Measurements from ENCODE around the gene GRIN1. TPM values are rescaled to one million over a fixed set of nuclear protein-coding genes. Genes with fewer than 3 reads are reported as not detected.
A peak's percentile ranks its signal among the peaks of the same experiment; 100 is the strongest.

The GRIN1 gene
- total and polyA plus RNA-seq, 2 of the 8 experiments (the other 6 are each of a cell fraction or from before 2014, with no cell fraction given): 0.48 to 2.1 TPM

GRCh38 chr9:137114220-137114612 lies 24.7 kb upstream of the GRIN1 start:
- no peak overlapping the region for H2BK12ac ChIP-seq (ENCODE audit: low read depth, low read length)
- no peak overlapping the region for H4K5ac ChIP-seq (ENCODE audit: insufficient read length, low read depth, low read length)
- H3K56ac ChIP-seq (replicated peaks; ENCODE audit: insufficient read length, low read depth, low read length): no peak overlapping the region
- DNase-seq (ENCODE audit: low read depth in 1 of 2, low spot score in 2 of 2) (no peak), FAIRE-seq (no peak)
- no peak overlapping the region for H2BK20ac ChIP-seq (ENCODE audit: low read length)
- no peak overlapping the region for H4K91ac ChIP-seq (replicated peaks; ENCODE audit: insufficient read length, low read length)
- no peak overlapping the region for H3K18ac ChIP-seq (ENCODE audit: extremely low read depth, low read length)
- no peak overlapping the region for H3K23ac ChIP-seq (ENCODE audit: insufficient read length)
- H3K4me1 ChIP-seq (replicated peaks in 1 of 4; ENCODE audit: control insufficient read depth in 3 of 4, insufficient read depth in 4 of 4, low read length in 3 of 4): peaks cover 0 to 7% (median under 1%) of the 10 kb centered on the region in 4 experiments; a peak in 3 of 7 replicates
- peaks cover 15 to 36% (median 30%) of the 10 kb centered on the region in 4 experiments for H3K27me3 ChIP-seq (replicated peaks in 1 of 4; ENCODE audit: control insufficient read depth in 3 of 4, extremely low read depth in 1 of 4, insufficient read depth in 3 of 4, low read length in 3 of 4)
- peaks cover 0 to 4% of the 10 kb centered on the region in 2 experiments for H4K20me1 ChIP-seq (replicated peaks in 1 of 2; ENCODE audit: control insufficient read depth in 1 of 2, insufficient read depth in 2 of 2, low read length in 2 of 2)
- no peak overlapping the region for H3K27ac ChIP-seq (ENCODE audit: low read depth, low read length)
- no peak overlapping the region for H2AK5ac ChIP-seq (ENCODE audit: low read depth, low read length)
- no peak overlapping the region for H3K14ac ChIP-seq (ENCODE audit: insufficient read length)
- H3K9me3 ChIP-seq (ENCODE audit: insufficient read depth in 2 of 2, low read depth in 1 of 2, low read length in 1 of 2): no peaks in the 10 kb centered on the region
- no peaks in the 10 kb centered on the region for H3K79me2 ChIP-seq (ENCODE audit: control insufficient read depth in 1 of 2, insufficient read depth in 2 of 2, low read length in 2 of 2)
- no peak overlapping the region for H3K4ac ChIP-seq (replicated peaks; ENCODE audit: insufficient read length, low read depth, low read length)
- CTCF ChIA-PET (ENCODE audit: partially characterized antibody): interaction anchor here (1.0 to 1.5 kb wide), 2 partner anchors 18 to 79 kb away, joined by 3 read pairs; no protein-coding TSS in a partner anchor
- 17% methylated on average over 22 of the region's 45 CpGs; no CpG with 5 or more reads in 1 of the 2 experiments for WGBS, 2 experiments (ENCODE audit: extremely low coverage in 1 of 2, insufficient coverage in 1 of 2, insufficient read length in 1 of 2, insufficient replicate concordance in 2 of 2, low coverage in 1 of 2, low lambda C conversion rate in 2 of 2, missing lambda C conversion rate in 1 of 2)
- H3K23me2 ChIP-seq (ENCODE audit: low read depth, low read length): peaks cover 3% of the 10 kb centered on the region; the same call in 1 of the 2 replicates
- no peak overlapping the region for H2BK15ac ChIP-seq (ENCODE audit: low read length)
- POLR2A ChIA-PET (ENCODE audit: partially characterized antibody): interaction anchor here (0.6 to 1.2 kb wide), 4 partner anchors 16 to 98 kb away, joined by 3 read pairs; no protein-coding TSS in a partner anchor
- peak overlapping the region; percentile 50 to 69 for H3K4me2 ChIP-seq (ENCODE audit: insufficient read depth in 1 of 2, low read depth in 2 of 2, low read length in 2 of 2)
- H3K9ac ChIP-seq (replicated peaks in 1 of 4; ENCODE audit: extremely low read depth in 1 of 4, low read depth in 3 of 4, low read length in 3 of 4): no peak overlapping the region
- no peaks in the 10 kb centered on the region for H3K36me3 ChIP-seq (ENCODE audit: control insufficient read depth in 2 of 4, insufficient read depth in 4 of 4, low read length in 3 of 4)
- no peak overlapping the region for H2BK120ac ChIP-seq (replicated peaks; ENCODE audit: low read depth, low read length)
- no peak overlapping the region for H2BK5ac ChIP-seq (ENCODE audit: low read depth, low read length)
- H3K4me3 ChIP-seq (ENCODE audit: extremely low read depth in 1 of 4, insufficient read depth in 2 of 4, low read depth in 3 of 4, low read length in 4 of 4): peak overlapping the region in 2 of 4 experiments; percentile 5 to 63; a peak in 3 of 8 replicates
- H3K79me1 ChIP-seq (ENCODE audit: low read depth, low read length): no peaks in the 10 kb centered on the region
- no peak overlapping the region for H2AFZ ChIP-seq (ENCODE audit: low read length)
- H4K8ac ChIP-seq (ENCODE audit: extremely low read depth, insufficient read depth, low read length): no peak overlapping the region

Data from H1 (cell line).